ENCODE results near the gene MITF. TPM values are rescaled to one million over a fixed set of nuclear protein-coding genes. Genes with fewer than 3 reads are reported as not detected.

MITF gene
- total RNA-seq, 1 experiment from 2014 or later: 1.9 TPM

- intact Hi-C loops (cut with micrococcal nuclease): no loop called here
- RAD21 ChIA-PET (ENCODE audit: low non-redundant PET in 1 of 2, low total read pairs in 2 of 2, uncharacterized antibody in 2 of 2, unreplicated experiment in 2 of 2): no interaction called here
Measured at GRCh38 chr3:69888943-69889315, 149.7 kb downstream of the MITF start.

More at GRCh38 chr3:69888943-69889315, 149.7 kb downstream of the MITF start:
- Histone ChIP-seq H2AFZ (ENCODE audit: low read depth, low read length, poor library complexity, severe bottlenecking) (no peak overlapping the region), H3K79me2 (ENCODE audit: insufficient read depth, low read length) (no peaks in the 10 kb centered on the region), H3K27ac (ENCODE audit: low read depth, low read length) (no peak overlapping the region), H3K9ac (ENCODE audit: low read length) (no peak overlapping the region), H3K9me3 (ENCODE audit: control insufficient read depth in 1 of 2, insufficient read depth in 1 of 2, low read depth in 1 of 2, low read length in 2 of 2) (no peaks in the 10 kb centered on the region), H3K36me3 (ENCODE audit: control insufficient read depth in 1 of 2, insufficient read depth in 2 of 2, low read length in 2 of 2) (no peaks in the 10 kb centered on the region), H3K9me2 (ENCODE audit: insufficient read depth) (no peaks in the 10 kb centered on the region), H3K4me1 (ENCODE audit: control insufficient read depth in 1 of 2, insufficient read depth in 2 of 2, low read length in 2 of 2) (no peaks in the 10 kb centered on the region), H3K4me2 (ENCODE audit: low read length) (no peak overlapping the region), H4K20me1 (ENCODE audit: insufficient read depth) (no peaks in the 10 kb centered on the region), H3K27me3 (ENCODE audit: insufficient read depth, low read length) (no peaks in the 10 kb centered on the region), H3K4me3 (replicated peaks in 1 of 2; ENCODE audit: low read depth in 1 of 2, low read length in 2 of 2) (no peak overlapping the region)
- POLR2A ChIA-PET: no interaction called here
- CTCF ChIA-PET: no interaction called here
- ATAC-seq: no peak
- DNase-seq (ENCODE audit: low read depth, low spot score): no peak
- no TSS peak for BruUV-seq (replicated peaks)
- no peak for TF ChIP-seq CTCF (IDR thresholded peaks at IDR 0.05 in 2 of 3, conservative IDR thresholded peaks at IDR 0.05 in 1 of 3; ENCODE audit: borderline replicate concordance in 1 of 3, insufficient read depth in 1 of 3, low read depth in 2 of 3, low read length in 2 of 3)
- TF ChIP-seq SIN3A (IDR thresholded peaks at IDR 0.05; ENCODE audit: low read depth): no peak
- no peak for TF ChIP-seq TCF7L2 (IDR thresholded peaks at IDR 0.05; ENCODE audit: borderline replicate concordance, extremely low read depth, insufficient read depth, insufficient read length)
- TF ChIP-seq CEBPB (IDR thresholded peaks at IDR 0.05; ENCODE audit: low read depth): no peak
- no peak for TF ChIP-seq ELF1 (IDR thresholded peaks at IDR 0.05; ENCODE audit: borderline replicate concordance, low read depth)
- no peak for TF ChIP-seq REST (IDR thresholded peaks at IDR 0.05; ENCODE audit: low read depth)
- no peak for TF ChIP-seq EGR1 (IDR thresholded peaks at IDR 0.05; ENCODE audit: low read depth)
- no peak for TF ChIP-seq SP1 (IDR thresholded peaks at IDR 0.05; ENCODE audit: low read depth)
- no peak for TF ChIP-seq JUND (IDR thresholded peaks at IDR 0.05)
- TF ChIP-seq POLR2A (IDR thresholded peaks at IDR 0.05; ENCODE audit: borderline replicate concordance, extremely low read depth, insufficient read depth, insufficient read length): no peak
- no peak for TF ChIP-seq ATF3 (IDR thresholded peaks at IDR 0.05)
- no peak for TF ChIP-seq MAX (IDR thresholded peaks at IDR 0.05)
- TF ChIP-seq RAD21 (IDR thresholded peaks at IDR 0.05; ENCODE audit: low read depth): no peak
- TF ChIP-seq POLR2AphosphoS5 (IDR thresholded peaks at IDR 0.05; ENCODE audit: low read depth, low read length): no peak
- no peak for TF ChIP-seq ZFX (IDR thresholded peaks at IDR 0.05)
- TF ChIP-seq FOSL1 (IDR thresholded peaks at IDR 0.05; ENCODE audit: low read depth): no peak
- TF ChIP-seq YY1 (IDR thresholded peaks at IDR 0.05; ENCODE audit: extremely low read depth, insufficient replicate concordance, low read depth, low read length): no peak
- no peak for TF ChIP-seq CBX3 (IDR thresholded peaks at IDR 0.05; ENCODE audit: low read depth)
- TF ChIP-seq EZH2phosphoT487 (IDR thresholded peaks at IDR 0.05; ENCODE audit: borderline replicate concordance): no peak
- no peak for TF ChIP-seq ZBTB33 (IDR thresholded peaks at IDR 0.05; ENCODE audit: extremely low read depth, insufficient replicate concordance, low read length)

All from HCT116 (cell line).